Middle frontal gyrus (tissue), 1 donor: ENCODE measurements around the gene ATP2A1.
A peak's percentile ranks its signal among the peaks of the same experiment; 100 is the strongest.
"Not testable (repeated sequence)": the region's sequence is repeated elsewhere in the genome, so short reads cannot be mapped to it uniquely, and the experiment has no call there.

Source experiments
- DNase-seq: peaks from one replicate; pipeline ENCODE4 v3.0.0-alpha.2; 2015; ENCODE audit warnings: low spot score; ENCODE audit errors: extremely low spot score

The ATP2A1 gene

GRCh38 chr16:28905800-28906372, 27.6 kb downstream of the ATP2A1 start:
- no peak for DNase-seq

GRCh38 chr16:28910086-28911031, 32.1 kb downstream of the ATP2A1 start:
- no peak for DNase-seq

- no peak for DNase-seq
These were observed 34.3 kb downstream of the ATP2A1 start for GRCh38 chr16:28912558-28912957.

GRCh38 chr16:28913946-28914724, 35.8 kb downstream of the ATP2A1 start:
- no peak for DNase-seq

- DNase-seq, result no peak
These were observed 36.9 kb downstream of the ATP2A1 start for GRCh38 chr16:28915181-28915580.

GRCh38 chr16:28917095-28917494, 38.8 kb downstream of the ATP2A1 start:
- no peak for DNase-seq

GRCh38 chr16:28918698-28919097, 40.4 kb downstream of the ATP2A1 start:
- no peak for DNase-seq

GRCh38 chr16:28923231-28923587, 44.9 kb downstream of the ATP2A1 start:
- no peak for DNase-seq

GRCh38 chr16:28923652-28924398, 45.5 kb downstream of the ATP2A1 start:
- DNase-seq, result no peak

GRCh38 chr16:28924399-28924761, 46.1 kb downstream of the ATP2A1 start:
- DNase-seq, result no peak

GRCh38 chr16:28924762-28925385, 46.6 kb downstream of the ATP2A1 start, which contains the start of gene RABEP2:
Gene RABEP2 (minus strand): TSS chr16:28925238. CDS start chr16:28925163, 75 bp downstream.
- peak; percentile 68 for DNase-seq

GRCh38 chr16:28925386-28926228, 47.3 kb downstream of the ATP2A1 start:
- no peak for DNase-seq

GRCh38 chr16:28926284-28926683, 48.0 kb downstream of the ATP2A1 start:
- DNase-seq, result not testable (repeated sequence)

- DNase-seq, result no peak
These were observed 49.5 kb downstream of the ATP2A1 start for GRCh38 chr16:28927815-28928214.

GRCh38 chr16:28930203-28930602, 51.9 kb downstream of the ATP2A1 start:
- DNase-seq, result no peak

GRCh38 chr16:28930652-28931051, 52.4 kb downstream of the ATP2A1 start:
- no peak for DNase-seq

- DNase-seq, result no peak
These were observed 53.5 kb downstream of the ATP2A1 start, which contains the start of gene CD19 for GRCh38 chr16:28931801-28932225. Gene CD19 (plus strand): TSS chr16:28931971. CDS start chr16:28932001, 30 bp downstream.

GRCh38 chr16:28932339-28933141, 54.3 kb downstream of the ATP2A1 start:
- DNase-seq, result no peak

- no peak for DNase-seq
These were observed 54.9 kb downstream of the ATP2A1 start for GRCh38 chr16:28933171-28933570.
